ENCODE results near the gene DMXL1. TPM values are rescaled to one million over a fixed set of nuclear protein-coding genes. Genes with fewer than 3 reads are reported as not detected.
A peak's percentile ranks its signal among the peaks of the same experiment; 100 is the strongest.

The DMXL1 gene
- total and polyA plus RNA-seq, 2 experiments from 2014 or later: 19.5 to 37.4 TPM

GRCh38 chr5:119077444-119077843 is 6.6 kb downstream of the DMXL1 start:
- TF ChIP-seq CTCF (IDR thresholded peaks at IDR 0.05; ENCODE audit: low read depth, low read length): no peak
- DNase-seq (ENCODE audit: low read depth in 1 of 2, low spot score in 1 of 2): no peak
- no peaks in the 10 kb centered on the region for H3K9me3 ChIP-seq (ENCODE audit: low read depth)
- no peaks in the 10 kb centered on the region for H3K27me3 ChIP-seq
- H3K36me3 ChIP-seq: no peaks in the 10 kb centered on the region
- no peak overlapping the region for H3K27ac ChIP-seq
- H3K4me3 ChIP-seq: no peak overlapping the region
- peaks cover 22% of the 10 kb centered on the region for H3K4me1 ChIP-seq (ENCODE audit: low read depth)

- peaks cover 14% of the 10 kb centered on the region for H3K4me1 ChIP-seq (ENCODE audit: low read depth)
- no peak for DNase-seq (ENCODE audit: low read depth in 1 of 2, low spot score in 1 of 2)
- TF ChIP-seq CTCF (IDR thresholded peaks at IDR 0.05; ENCODE audit: low read depth, low read length): no peak
- no peak overlapping the region for H3K4me3 ChIP-seq
- no peaks in the 10 kb centered on the region for H3K9me3 ChIP-seq (ENCODE audit: low read depth)
- peak overlapping the region; percentile 38 for H3K27ac ChIP-seq
- H3K27me3 ChIP-seq: no peaks in the 10 kb centered on the region
- H3K36me3 ChIP-seq: no peaks in the 10 kb centered on the region
Observed at GRCh38 chr5:119078071-119078846, 7.4 kb downstream of the DMXL1 start.

- DNase-seq (ENCODE audit: low read depth in 1 of 2, low spot score in 1 of 2): peak in 1 of 2 donors; percentile 74
- no peak overlapping the region for H3K4me3 ChIP-seq
- no peaks in the 10 kb centered on the region for H3K36me3 ChIP-seq
- H3K27me3 ChIP-seq: no peaks in the 10 kb centered on the region
- H3K9me3 ChIP-seq (ENCODE audit: low read depth): no peaks in the 10 kb centered on the region
- H3K27ac ChIP-seq: peak overlapping the region; percentile 38
- TF ChIP-seq CTCF (IDR thresholded peaks at IDR 0.05; ENCODE audit: low read depth, low read length): no peak
- H3K4me1 ChIP-seq (ENCODE audit: low read depth): peaks cover 9% of the 10 kb centered on the region
Observed at GRCh38 chr5:119078861-119079260, 8.0 kb downstream of the DMXL1 start.

GRCh38 chr5:119079318-119079921 is 8.5 kb downstream of the DMXL1 start:
- Histone ChIP-seq H3K4me1 (ENCODE audit: low read depth) (peaks cover 9% of the 10 kb centered on the region), H3K9me3 (ENCODE audit: low read depth) (no peaks in the 10 kb centered on the region), H3K27me3 (no peaks in the 10 kb centered on the region), H3K4me3 (no peak overlapping the region), H3K36me3 (no peaks in the 10 kb centered on the region), H3K27ac (peak overlapping the region; percentile 38)
- TF ChIP-seq CTCF (IDR thresholded peaks at IDR 0.05; ENCODE audit: low read depth, low read length): no peak
- peak in 1 of 2 donors; percentile 2 for DNase-seq (ENCODE audit: low read depth in 1 of 2, low spot score in 1 of 2)

GRCh38 chr5:119080936-119081335 is 10.0 kb downstream of the DMXL1 start:
- H3K4me1 ChIP-seq (ENCODE audit: low read depth): peaks cover 9% of the 10 kb centered on the region
- H3K27ac ChIP-seq: peak overlapping the region; percentile 6
- no peaks in the 10 kb centered on the region for H3K9me3 ChIP-seq (ENCODE audit: low read depth)
- H3K36me3 ChIP-seq: no peaks in the 10 kb centered on the region
- H3K27me3 ChIP-seq: no peaks in the 10 kb centered on the region
- no peak for TF ChIP-seq CTCF (IDR thresholded peaks at IDR 0.05; ENCODE audit: low read depth, low read length)
- DNase-seq (ENCODE audit: low read depth in 1 of 2, low spot score in 1 of 2): no peak
- no peak overlapping the region for H3K4me3 ChIP-seq

Data from cardiac muscle cell (in vitro differentiated cells and primary cell).